ENCODE data around the gene BICC1. TPM values are rescaled to one million over a fixed set of nuclear protein-coding genes. Genes with fewer than 3 reads are reported as not detected.

BICC1 gene
- total and polyA plus RNA-seq, 8 donors, result 0.29 to 25.0 (median 4.5) TPM

DNA sequence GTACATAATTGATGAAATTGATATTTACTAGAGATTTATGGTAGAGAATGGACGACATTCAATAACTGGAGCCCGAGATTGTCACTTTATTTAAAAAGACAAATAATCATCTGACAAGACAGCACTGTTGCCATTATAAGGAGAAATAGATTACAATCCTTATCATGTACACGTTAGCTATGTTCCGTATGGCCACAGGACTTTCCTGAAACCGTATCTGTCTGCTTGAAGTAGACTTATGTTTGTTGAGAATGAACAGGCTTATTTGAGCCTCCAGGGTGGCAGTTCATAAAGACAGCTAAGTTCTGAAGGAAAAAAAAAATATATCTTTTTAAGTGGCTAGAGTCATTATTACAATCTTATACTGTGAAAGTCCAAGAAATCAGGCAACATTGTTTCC lies 317.2 kb downstream of the BICC1 start:
- 69 to 81% (median 76%) methylated on average over 5 of the region's 5 CpGs for WGBS, 5 donors
- Histone ChIP-seq H3K27ac (no peak overlapping the region), H3K27me3 (no peaks in the 10 kb centered on the region), H3K4me1 (no peaks in the 10 kb centered on the region), H3K36me3 (no peaks in the 10 kb centered on the region), H3K4me3 (no peak overlapping the region), H3K9me3 (no peaks in the 10 kb centered on the region)
- TF ChIP-seq POLR2AphosphoS5 (IDR thresholded peaks at IDR 0.05) (no peak), EP300 (IDR thresholded peaks at IDR 0.05) (no peak), CTCF (IDR thresholded peaks at IDR 0.05) (no peak), POLR2A (IDR thresholded peaks at IDR 0.05) (no peak)
- intact Hi-C loops (cut with DNase I; ENCODE audit: low total_unique reads), result no loop called here
- DNase-seq, result no peak

DNA sequence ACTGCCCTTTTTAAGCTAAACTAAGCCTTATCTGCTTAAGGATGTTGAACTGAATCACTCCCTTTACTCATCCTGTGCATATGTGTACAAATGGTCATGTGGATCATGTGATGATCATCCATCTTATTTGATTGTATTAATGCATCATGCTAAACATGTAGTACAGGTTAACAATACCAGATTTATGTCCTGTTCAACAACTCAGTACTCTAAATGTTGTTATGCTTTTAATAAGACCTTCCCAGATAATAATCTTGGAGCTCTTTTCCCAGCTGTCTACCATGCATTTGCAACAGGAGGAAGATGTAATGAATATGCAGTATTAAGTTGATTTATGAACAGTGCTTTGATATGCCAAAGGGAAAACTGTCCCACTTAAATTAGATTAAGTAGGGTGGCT lies 318.0 kb downstream of the BICC1 start:
- no peak for DNase-seq
- Histone ChIP-seq H3K4me3 (no peak overlapping the region), H3K9me3 (no peaks in the 10 kb centered on the region), H3K4me1 (no peaks in the 10 kb centered on the region), H3K27me3 (no peaks in the 10 kb centered on the region), H3K36me3 (no peaks in the 10 kb centered on the region), H3K27ac (no peak overlapping the region)
- intact Hi-C loops (cut with DNase I; ENCODE audit: low total_unique reads), result no loop called here
- no peak for TF ChIP-seq EP300 (IDR thresholded peaks at IDR 0.05)
- TF ChIP-seq CTCF (IDR thresholded peaks at IDR 0.05), result no peak
- no peak for TF ChIP-seq POLR2AphosphoS5 (IDR thresholded peaks at IDR 0.05)
- no peak for TF ChIP-seq POLR2A (IDR thresholded peaks at IDR 0.05)

DNA sequence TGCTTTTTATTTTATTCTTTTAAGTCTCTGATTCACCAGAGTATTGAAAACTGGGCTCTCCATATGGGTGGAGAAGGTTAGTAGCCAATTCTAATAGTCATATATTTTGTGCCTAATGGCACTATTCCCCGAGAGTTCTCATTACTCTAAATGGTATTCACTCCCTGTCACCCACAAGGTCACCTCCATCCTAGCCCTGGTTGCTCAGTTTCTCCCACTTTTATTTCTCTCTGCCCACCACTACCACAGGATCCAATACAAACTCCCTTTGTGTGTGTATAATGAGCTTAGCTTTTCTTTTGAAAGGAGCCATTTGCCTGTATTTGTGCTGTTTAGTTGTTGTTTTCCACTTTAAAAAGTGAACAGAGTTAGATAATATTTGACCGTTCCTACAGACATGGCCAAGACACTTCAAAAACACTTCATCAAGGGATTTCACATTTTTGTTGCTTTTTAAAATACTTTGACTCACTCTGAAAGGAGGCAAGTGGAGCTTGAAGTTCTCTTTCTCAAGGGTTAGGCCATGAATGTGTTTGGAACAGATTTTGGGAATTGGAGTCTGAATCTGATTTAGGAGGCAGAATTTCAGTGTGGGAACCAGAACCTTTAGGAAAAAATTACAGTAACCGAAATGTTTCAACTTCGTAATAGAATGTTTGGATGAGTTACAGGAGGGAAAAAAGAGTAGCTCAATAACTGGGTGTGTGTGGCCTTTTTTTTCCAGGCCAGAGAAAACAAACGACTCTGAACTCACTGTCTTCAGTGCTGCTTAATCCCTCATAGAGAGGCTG lies 321.3 kb downstream of the BICC1 start:
- Histone ChIP-seq H3K4me3 (no peak overlapping the region), H3K27ac (peak overlapping the region in 1 of 5 donors; percentile 29), H3K4me1 (no peaks in the 10 kb centered on the region), H3K36me3 (no peaks in the 10 kb centered on the region), H3K27me3 (no peaks in the 10 kb centered on the region), H3K9me3 (no peaks in the 10 kb centered on the region)
- DNase-seq, result peak in 1 of 2 donors; percentile 57
- WGBS, 5 donors, result 57 to 72% (median 66%) methylated on average over 5 of the region's 5 CpGs
- TF ChIP-seq POLR2A (IDR thresholded peaks at IDR 0.05), result no peak
- no peak for TF ChIP-seq EP300 (IDR thresholded peaks at IDR 0.05)
- TF ChIP-seq CTCF (IDR thresholded peaks at IDR 0.05), result no peak
- TF ChIP-seq POLR2AphosphoS5 (IDR thresholded peaks at IDR 0.05), result no peak
- intact Hi-C loops (cut with DNase I; ENCODE audit: low total_unique reads), result no loop called here

DNA sequence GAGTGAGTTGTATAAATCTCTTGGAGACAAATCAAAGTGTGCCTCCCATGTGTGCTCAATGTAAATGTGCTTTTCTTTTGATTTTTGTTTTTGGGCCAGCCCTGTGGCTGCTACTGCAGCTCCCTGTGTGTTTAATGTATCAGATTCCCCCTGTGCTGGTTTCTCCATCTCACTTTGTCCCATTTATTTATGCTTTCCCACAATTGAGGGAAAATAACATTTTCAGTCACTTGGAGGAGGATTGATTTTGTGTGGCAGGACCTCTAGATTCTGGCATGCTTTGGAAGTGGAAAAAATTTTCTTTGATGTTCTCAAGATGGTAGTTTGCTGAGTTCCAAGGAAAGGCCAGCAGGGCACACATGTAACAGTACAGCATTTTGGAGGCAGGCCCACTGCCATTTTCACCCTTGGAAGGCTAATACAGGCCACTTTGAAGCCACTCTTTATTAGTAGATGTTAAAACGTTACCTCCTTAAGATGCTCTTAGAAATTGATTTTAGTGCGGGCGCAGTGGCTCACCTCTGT lies 323.6 kb downstream of the BICC1 start:
- Histone ChIP-seq H3K4me1 (no peaks in the 10 kb centered on the region), H3K27ac (no peak overlapping the region), H3K4me3 (no peak overlapping the region), H3K9me3 (no peaks in the 10 kb centered on the region), H3K36me3 (no peaks in the 10 kb centered on the region), H3K27me3 (no peaks in the 10 kb centered on the region)
- intact Hi-C loops (cut with DNase I; ENCODE audit: low total_unique reads), result no loop called here
- WGBS, 5 donors, result 73 to 88% (median 86%) methylated on average over 3 of the region's 3 CpGs
- no peak for DNase-seq
- no peak for TF ChIP-seq CTCF (IDR thresholded peaks at IDR 0.05)
- no peak for TF ChIP-seq EP300 (IDR thresholded peaks at IDR 0.05)
- TF ChIP-seq POLR2AphosphoS5 (IDR thresholded peaks at IDR 0.05), result no peak
- no peak for TF ChIP-seq POLR2A (IDR thresholded peaks at IDR 0.05)
